Stimulated activated CD8-positive, alpha-beta memory T cell treated with anti-CD3 and anti-CD28 coated beads, Interleukin-12 subunit alpha, Interleukin-12 subunit beta, amount 100 ng/mL, for 4 hours (primary cell): ENCODE measurements around the gene CDKAL1.
"Not testable (repeated sequence)": the region's sequence is repeated elsewhere in the genome, so short reads cannot be mapped to it uniquely, and the experiment has no call there.

Experiments used
- DNase-seq: peaks from one replicate; pipeline ENCODE4 v3.0.0-alpha.2; 2020; ENCODE audit warnings: low read depth

The CDKAL1 gene

DNA sequence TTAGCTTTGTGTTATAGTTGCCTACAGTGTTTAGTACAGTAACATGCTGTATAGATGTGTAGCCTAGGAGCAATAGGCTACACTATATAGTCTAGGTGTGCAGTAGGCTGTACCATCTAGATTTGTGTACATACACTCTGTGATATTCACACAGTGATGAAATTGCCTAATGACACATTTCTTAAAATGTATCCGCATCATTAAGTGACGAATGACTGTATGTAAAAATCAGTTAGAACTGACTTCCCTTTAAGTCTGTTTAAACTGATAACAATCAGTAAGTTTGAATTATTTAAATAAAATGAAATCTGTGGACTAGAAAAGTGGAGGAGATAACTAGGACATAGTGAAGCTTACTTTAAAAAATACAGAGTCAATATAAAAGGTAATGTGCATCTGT lies 176.1 kb downstream of the CDKAL1 start:
- no peak for DNase-seq

GRCh38 chr6:20711518-20711917 lies 177.3 kb downstream of the CDKAL1 start:
- DNase-seq, result no peak

DNA sequence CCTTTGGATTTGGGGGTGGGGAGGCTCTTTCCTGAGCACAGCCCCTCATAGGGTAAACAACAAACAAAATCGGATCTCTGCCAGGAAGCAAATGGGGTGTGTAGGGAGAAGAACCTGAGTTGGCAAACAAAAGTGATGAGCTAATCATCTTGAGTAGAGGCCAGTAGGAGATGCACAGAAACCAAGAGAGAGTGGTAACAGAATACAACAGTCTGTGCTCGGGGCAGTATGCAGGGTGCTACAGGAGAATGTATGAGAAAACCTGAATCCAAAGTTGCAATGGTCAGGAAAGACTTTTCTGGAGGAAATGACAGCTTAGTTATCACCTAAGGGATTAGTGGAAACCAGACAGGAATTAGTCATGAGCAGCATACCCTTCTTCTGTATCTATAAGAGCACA lies 177.8 kb downstream of the CDKAL1 start:
- no peak for DNase-seq

GRCh38 chr6:20715135-20715806 lies 181.0 kb downstream of the CDKAL1 start:
- no peak for DNase-seq

DNA sequence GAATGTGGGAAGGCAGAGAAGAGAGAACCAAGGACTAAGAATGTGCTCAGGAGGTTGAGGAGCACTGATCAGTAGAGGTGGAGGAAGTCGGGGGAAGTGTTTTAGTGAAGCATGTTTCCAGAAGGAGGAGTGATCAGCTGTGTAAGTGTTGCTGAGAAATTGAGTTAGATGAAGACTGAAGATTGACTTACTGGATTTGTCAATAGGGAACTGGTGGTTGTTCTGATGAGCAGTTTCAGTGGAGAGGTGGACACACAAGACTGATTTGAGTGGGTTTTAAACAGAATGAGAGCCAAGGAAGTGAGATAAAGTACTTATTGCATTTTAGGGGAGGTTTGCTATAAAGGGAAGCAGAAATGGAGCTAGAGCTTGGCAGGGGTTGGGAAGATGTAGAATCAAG lies 182.6 kb downstream of the CDKAL1 start:
- DNase-seq, result no peak

- DNase-seq, result no peak
These were observed 183.5 kb downstream of the CDKAL1 start for GRCh38 chr6:20717743-20718142.

DNA sequence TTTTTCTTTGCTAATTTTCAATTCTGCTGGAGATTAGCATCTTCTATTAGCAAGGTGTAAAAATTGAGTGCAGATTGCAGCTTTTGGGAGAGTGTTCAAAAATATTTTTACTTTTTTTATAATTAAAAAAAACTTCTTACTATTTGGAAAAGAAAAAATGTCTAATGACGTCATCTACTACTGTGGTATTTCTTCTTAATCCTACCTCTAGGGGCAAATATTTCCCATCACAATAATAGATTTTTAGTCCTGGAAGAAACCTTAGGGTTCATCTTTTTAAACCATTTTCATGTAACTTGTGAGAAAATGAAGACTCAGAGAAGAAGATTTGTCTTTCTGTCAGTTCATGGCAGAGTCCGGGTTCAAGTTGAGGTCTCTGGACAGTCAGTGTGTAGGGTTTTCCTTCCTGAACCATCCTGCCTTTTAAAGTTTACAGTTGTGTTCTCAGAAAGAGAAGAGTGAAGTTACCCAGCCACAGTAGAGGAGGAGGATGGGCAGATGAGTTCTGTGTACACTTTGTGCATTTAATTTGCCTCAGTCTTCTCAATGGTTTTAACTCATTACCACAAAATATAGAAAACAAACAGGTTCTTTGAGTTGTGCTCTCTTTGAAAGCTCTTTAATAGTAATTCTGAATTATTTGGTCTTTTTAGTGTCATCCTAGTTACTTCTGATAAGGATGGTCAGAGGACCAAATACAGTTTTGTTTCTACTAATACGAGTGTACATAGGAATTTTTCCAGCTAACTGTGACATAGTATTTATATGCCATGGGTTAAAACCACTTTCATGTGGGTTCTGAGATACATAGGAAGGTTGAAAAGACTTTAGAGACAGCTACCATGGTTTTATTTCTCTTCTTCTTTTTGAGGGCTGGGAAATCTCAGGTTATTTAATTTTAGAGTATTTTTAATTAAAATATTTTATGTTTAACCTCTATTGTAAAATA lies 184.7 kb downstream of the CDKAL1 start:
- no peak for DNase-seq

- no peak for DNase-seq
These were observed 185.7 kb downstream of the CDKAL1 start for GRCh38 chr6:20719980-20720379.

DNA sequence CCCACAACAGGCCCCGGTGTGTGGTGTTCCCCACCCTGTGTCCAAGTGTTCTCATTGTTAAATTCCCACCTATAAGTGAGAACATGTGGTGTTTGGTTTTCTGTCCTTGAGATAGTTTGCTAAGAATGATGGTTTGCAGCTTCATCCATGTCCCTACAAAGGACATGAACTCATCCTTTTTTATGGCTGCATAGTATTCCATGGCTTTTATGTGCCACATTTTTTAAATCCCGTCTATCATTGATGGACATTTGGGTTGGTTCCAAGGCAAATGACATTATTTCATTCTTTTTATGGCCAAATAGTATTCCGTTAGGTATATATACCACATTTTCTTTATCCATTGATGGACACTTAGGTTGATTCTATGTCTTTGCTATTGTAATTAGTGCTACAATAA lies 186.9 kb downstream of the CDKAL1 start:
- DNase-seq, result not testable (repeated sequence)

GRCh38 chr6:20722455-20722854 lies 188.2 kb downstream of the CDKAL1 start:
- DNase-seq, result no peak

DNA sequence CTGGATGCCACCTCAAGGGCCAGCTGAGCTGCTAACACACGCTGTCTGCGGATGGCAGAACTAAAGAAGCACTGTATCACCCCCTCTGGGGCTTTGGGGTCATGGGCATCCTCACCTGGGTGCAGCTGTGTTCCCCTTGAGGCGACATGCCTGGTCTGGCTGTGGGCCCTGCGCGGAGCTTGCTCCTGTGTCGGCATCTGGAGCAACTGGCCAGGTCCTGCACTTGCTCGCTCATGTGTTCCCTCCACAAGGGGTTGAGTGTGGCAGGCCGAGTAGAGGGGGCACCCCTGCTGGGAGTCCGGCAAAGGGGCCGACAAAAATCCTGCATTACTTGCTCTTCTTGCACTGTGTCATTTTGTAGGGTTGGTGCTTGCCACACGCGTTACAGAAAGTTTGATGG lies 189.0 kb downstream of the CDKAL1 start:
- no peak for DNase-seq

DNA sequence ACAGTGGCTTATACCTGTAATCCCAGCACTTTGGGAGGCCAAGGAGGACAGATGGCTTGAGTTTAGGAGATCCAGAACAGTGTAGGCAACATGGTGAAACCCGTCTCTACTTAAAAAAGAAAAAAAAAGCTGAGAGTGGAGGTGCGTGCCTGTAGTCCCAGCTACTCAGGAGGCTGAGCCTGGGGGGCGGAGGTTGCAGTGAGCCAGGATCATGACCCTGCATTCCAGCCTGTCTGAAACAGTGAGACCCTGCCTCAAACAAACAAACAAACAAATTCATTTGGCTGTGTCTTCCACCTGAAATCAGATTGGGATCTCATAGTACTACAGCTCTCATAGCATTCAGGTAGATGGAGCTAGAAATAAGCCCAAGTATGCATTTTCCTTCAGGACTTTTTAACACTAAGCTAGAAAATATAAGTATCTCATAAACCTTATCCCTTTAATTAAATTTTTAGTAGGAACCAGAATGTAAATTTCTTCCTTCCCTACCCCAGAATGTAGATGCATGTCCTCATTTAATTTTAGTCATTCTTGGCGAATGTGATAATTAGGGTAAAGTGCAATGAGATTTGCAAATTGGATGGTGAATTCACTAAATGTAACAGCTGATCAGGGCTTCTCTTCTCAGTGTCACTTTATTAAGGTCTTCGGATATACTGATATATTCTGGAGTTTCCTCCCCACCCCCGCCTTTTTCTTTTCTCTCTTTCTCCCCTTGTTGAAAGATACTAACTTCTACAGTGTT lies 190.4 kb downstream of the CDKAL1 start:
- no peak for DNase-seq

GRCh38 chr6:20725235-20725634 lies 191.0 kb downstream of the CDKAL1 start:
- DNase-seq, result not testable (repeated sequence)

DNA sequence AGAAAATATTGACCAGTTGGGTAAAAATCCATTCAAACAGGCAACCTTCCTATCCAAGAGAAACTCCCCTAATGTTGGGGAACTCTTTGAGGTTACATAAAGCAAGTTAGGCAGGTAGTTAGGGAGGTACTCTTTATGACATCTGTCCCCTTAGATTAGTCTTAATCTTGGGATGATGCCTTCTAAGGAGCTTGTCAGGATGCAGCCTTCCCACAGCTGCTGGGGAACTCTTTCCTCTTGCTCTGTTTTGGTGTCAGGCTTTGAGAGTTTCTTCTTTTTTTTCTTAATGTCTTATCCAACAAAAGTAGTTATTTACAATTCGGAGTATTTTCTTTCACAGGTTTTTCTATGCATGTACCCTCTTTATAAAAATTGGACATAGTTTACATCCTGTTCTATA lies 194.8 kb downstream of the CDKAL1 start:
- no peak for DNase-seq

GRCh38 chr6:20732362-20732761 lies 198.1 kb downstream of the CDKAL1 start:
- not testable (repeated sequence) for DNase-seq

DNA sequence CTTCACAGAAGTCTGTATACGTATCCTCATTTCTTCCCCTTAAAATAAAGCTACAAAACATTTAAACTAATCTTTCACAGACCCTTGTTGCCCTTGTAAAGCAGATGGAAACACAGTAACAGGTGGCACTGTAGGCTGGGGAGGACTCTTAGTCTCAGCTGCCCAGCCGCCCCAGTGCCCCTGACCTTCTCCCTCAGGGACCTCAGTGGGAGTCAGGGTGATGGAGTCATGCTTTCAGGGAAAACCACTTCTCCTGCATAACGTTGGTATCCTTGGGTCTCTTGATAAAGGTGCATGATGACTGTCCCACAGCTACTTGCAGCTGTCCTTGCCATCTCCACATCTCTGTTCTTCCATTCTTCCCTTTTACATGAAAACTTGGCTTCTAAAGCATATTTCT lies 198.6 kb downstream of the CDKAL1 start:
- DNase-seq, result no peak

DNA sequence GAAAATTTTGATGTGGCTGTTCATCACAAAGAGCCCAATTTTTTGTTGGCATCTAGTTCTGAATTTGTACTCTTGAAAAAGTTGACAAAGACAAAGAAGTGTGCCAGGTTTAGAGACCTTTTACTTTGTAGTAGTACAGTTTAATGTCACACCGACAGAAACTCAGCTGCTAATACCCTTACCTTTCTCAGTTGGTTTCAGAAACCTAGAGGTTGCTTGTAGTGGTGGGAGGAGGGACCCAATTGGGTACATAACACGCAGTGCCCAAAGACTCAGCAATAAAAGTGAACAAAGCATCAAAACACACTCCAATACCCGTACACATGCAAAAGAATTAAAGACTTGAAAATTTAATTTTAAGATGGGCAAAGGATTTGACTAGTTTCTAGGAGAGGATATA lies 203.7 kb downstream of the CDKAL1 start:
- DNase-seq, result no peak

DNA sequence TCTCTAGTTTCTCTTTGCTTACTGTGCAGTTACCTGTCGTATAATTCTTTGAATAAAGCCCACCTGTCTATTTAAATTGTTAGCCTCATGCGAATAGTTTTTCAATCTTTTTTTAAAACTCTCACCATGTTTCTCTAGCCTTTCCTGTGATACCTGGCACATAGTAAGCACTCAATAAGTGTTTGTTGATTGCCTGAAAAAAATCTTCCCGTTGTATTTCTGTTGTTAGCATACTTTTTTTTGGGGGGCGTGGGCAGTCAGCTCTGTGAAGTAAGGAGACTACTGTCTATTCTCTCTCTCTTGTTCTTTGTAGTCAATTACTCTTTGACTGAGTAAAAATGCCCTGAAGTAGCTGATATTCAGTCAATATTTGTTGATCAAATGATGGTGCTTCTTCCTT lies 205.8 kb downstream of the CDKAL1 start:
- no peak for DNase-seq

DNA sequence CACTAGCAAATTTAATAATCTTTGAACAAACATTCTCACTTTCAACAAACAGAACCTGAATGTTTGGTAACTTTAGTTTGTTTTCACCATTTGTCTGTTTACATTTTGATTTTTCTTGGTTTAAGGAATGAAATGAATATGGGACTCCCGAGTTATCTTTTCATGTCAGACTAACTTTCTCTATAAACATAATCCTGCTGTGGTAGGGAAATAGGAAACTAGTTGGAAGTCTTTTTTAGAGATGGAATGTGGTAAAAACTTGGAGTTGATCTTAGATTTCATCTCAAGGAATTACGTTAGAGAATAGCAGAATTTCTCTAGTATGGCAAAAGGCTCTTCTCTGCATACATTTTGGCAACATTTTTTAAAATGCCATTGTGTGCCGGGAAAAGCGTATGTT lies 206.5 kb downstream of the CDKAL1 start:
- DNase-seq, result no peak

GRCh38 chr6:20741490-20741889 lies 207.2 kb downstream of the CDKAL1 start:
- no peak for DNase-seq

DNA sequence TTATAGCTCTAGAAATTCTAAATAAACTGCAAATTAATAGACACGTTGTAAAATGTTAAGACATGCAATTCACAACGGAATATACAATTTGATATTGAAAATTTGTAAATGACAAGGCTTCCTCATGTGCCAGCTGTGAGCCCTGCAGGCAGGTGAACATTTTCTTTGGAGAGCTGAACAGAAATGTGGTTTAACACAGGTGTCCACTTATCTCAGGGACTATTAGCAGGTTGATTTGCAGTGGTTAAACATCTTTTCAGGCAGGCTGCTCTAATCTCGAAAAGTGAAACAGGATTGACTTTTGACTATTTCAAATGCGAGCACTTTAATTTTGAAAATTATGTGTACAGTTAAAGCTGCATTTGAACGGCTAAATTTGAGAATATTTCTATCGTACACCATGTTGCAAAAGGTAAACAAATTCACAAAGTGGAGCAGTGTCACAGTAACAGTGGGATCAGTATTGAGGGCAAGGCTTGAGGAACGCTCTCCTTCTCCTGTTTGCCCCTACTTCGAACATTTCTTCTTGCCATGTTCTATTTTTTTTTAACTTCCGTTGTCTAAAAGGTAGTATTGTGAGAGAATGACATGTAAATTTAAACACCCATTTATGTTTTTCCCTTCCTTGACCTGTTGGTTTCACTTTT lies 210.8 kb downstream of the CDKAL1 start:
- DNase-seq, result no peak

DNA sequence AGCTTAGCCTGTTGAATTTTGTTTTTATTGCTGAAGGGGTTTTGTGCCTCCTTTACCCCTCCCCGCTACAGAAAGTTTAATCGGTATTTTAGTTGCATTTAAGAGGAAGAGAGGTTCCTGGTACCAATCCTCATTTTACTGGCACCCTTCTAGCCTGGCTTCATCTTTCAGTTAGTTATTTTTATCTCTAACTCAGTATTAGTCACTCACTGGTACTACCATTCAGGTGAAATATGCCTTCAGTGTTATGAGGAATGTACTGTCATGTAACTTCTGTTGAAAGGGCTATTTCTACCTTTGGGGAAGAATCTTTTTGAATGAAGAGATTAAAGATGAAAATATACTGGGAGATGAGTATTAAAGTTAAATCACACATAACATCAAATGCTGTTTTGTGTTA lies 211.8 kb downstream of the CDKAL1 start:
- DNase-seq, result no peak
